ENCODE measurements around the gene IRF8. TPM values are rescaled to one million over a fixed set of nuclear protein-coding genes. Genes with fewer than 3 reads are reported as not detected.
"Not testable (repeated sequence)": the region's sequence is repeated elsewhere in the genome, so short reads cannot be mapped to it uniquely, and the experiment has no call there.

The IRF8 gene
- total RNA-seq, 1 experiment from 2014 or later = 0.21 TPM

GRCh38 chr16:85894266-85894665 is 4.7 kb upstream of the IRF8 start:
- Histone ChIP-seq H3K27me3 (ENCODE audit: control insufficient read depth, insufficient read depth, low read length) (peaks cover 25% of the 10 kb centered on the region), H3K4me3 (ENCODE audit: insufficient read depth, low read depth, low read length) (no peak overlapping the region), H3K36me3 (replicated peaks; ENCODE audit: control insufficient read depth, insufficient read depth, low read length) (no peaks in the 10 kb centered on the region)
- DNase-seq = peak; percentile 57

GRCh38 chr16:85897382-85897781 is 1.6 kb upstream of the IRF8 start:
- Histone ChIP-seq H3K36me3 (replicated peaks; ENCODE audit: control insufficient read depth, insufficient read depth, low read length) (no peaks in the 10 kb centered on the region), H3K27me3 (ENCODE audit: control insufficient read depth, insufficient read depth, low read length) (peaks cover 32% of the 10 kb centered on the region), H3K4me3 (ENCODE audit: insufficient read depth, low read depth, low read length) (no peak overlapping the region)
- no peak for DNase-seq

GRCh38 chr16:85899444-85899843 is 482 bp downstream of the IRF8 start:
- no peaks in the 10 kb centered on the region for H3K36me3 ChIP-seq (replicated peaks; ENCODE audit: control insufficient read depth, insufficient read depth, low read length)
- DNase-seq = peak; percentile 45
- peak overlapping the region; percentile 59; the same call in 1 of the 2 replicates for H3K4me3 ChIP-seq (ENCODE audit: insufficient read depth, low read depth, low read length)
- peaks cover 32% of the 10 kb centered on the region for H3K27me3 ChIP-seq (ENCODE audit: control insufficient read depth, insufficient read depth, low read length)

- no peak overlapping the region for H3K4me3 ChIP-seq (ENCODE audit: insufficient read depth, low read depth, low read length)
- H3K27me3 ChIP-seq (ENCODE audit: control insufficient read depth, insufficient read depth, low read length) = peaks cover 32% of the 10 kb centered on the region
- peak; percentile 47 for DNase-seq
- no peaks in the 10 kb centered on the region for H3K36me3 ChIP-seq (replicated peaks; ENCODE audit: control insufficient read depth, insufficient read depth, low read length)
Measured at GRCh38 chr16:85900027-85900792, 1.2 kb downstream of the IRF8 start.

- Histone ChIP-seq H3K4me3 (ENCODE audit: insufficient read depth, low read depth, low read length) (no peak overlapping the region), H3K36me3 (replicated peaks; ENCODE audit: control insufficient read depth, insufficient read depth, low read length) (no peaks in the 10 kb centered on the region), H3K27me3 (ENCODE audit: control insufficient read depth, insufficient read depth, low read length) (peaks cover 29% of the 10 kb centered on the region)
- no peak for DNase-seq
Measured at GRCh38 chr16:85901110-85901509, 2.1 kb downstream of the IRF8 start.

- Histone ChIP-seq H3K27me3 (ENCODE audit: control insufficient read depth, insufficient read depth, low read length) (peaks cover 29% of the 10 kb centered on the region), H3K36me3 (replicated peaks; ENCODE audit: control insufficient read depth, insufficient read depth, low read length) (no peaks in the 10 kb centered on the region), H3K4me3 (ENCODE audit: insufficient read depth, low read depth, low read length) (no peak overlapping the region)
- peak; percentile 16 for DNase-seq
Measured at GRCh38 chr16:85901773-85902365, 2.9 kb downstream of the IRF8 start.

- Histone ChIP-seq H3K4me3 (ENCODE audit: insufficient read depth, low read depth, low read length) (no peak overlapping the region), H3K27me3 (ENCODE audit: control insufficient read depth, insufficient read depth, low read length) (peaks cover 24% of the 10 kb centered on the region)
- peak; percentile 65 for DNase-seq
Measured at GRCh38 chr16:85902366-85903155, 3.6 kb downstream of the IRF8 start.

GRCh38 chr16:85903559-85903958 is 4.6 kb downstream of the IRF8 start:
- DNase-seq = no peak
- Histone ChIP-seq H3K4me3 (ENCODE audit: insufficient read depth, low read depth, low read length) (no peak overlapping the region), H3K36me3 (replicated peaks; ENCODE audit: control insufficient read depth, insufficient read depth, low read length) (no peaks in the 10 kb centered on the region), H3K27me3 (ENCODE audit: control insufficient read depth, insufficient read depth, low read length) (peaks cover 15% of the 10 kb centered on the region)

More at GRCh38 chr16:85902366-85903155, 3.6 kb downstream of the IRF8 start:
- H3K36me3 ChIP-seq (replicated peaks; ENCODE audit: control insufficient read depth, insufficient read depth, low read length) = no peaks in the 10 kb centered on the region

- no peaks in the 10 kb centered on the region for H3K36me3 ChIP-seq (replicated peaks; ENCODE audit: control insufficient read depth, insufficient read depth, low read length)
- DNase-seq = peak; percentile 26
Measured at GRCh38 chr16:85905110-85906095, 6.4 kb downstream of the IRF8 start.

GRCh38 chr16:85906349-85906748 is 7.4 kb downstream of the IRF8 start:
- no peaks in the 10 kb centered on the region for H3K36me3 ChIP-seq (replicated peaks; ENCODE audit: control insufficient read depth, insufficient read depth, low read length)

More at GRCh38 chr16:85905110-85906095, 6.4 kb downstream of the IRF8 start:
- Histone ChIP-seq H3K4me3 (ENCODE audit: insufficient read depth, low read depth, low read length) (no peak overlapping the region), H3K27me3 (ENCODE audit: control insufficient read depth, insufficient read depth, low read length) (no peaks in the 10 kb centered on the region; the same call in 1 of the 2 replicates)

GRCh38 chr16:85907231-85907630 is 8.3 kb downstream of the IRF8 start:
- not testable (repeated sequence) for H3K27me3 ChIP-seq (ENCODE audit: control insufficient read depth, insufficient read depth, low read length); H3K36me3 ChIP-seq (replicated peaks; ENCODE audit: control insufficient read depth, insufficient read depth, low read length); H3K4me3 ChIP-seq (ENCODE audit: insufficient read depth, low read depth, low read length)
- peak; percentile 11 for DNase-seq

More at GRCh38 chr16:85906349-85906748, 7.4 kb downstream of the IRF8 start:
- peak; percentile 28 for DNase-seq
- Histone ChIP-seq H3K4me3 (ENCODE audit: insufficient read depth, low read depth, low read length) (no peak overlapping the region), H3K27me3 (ENCODE audit: control insufficient read depth, insufficient read depth, low read length) (no peaks in the 10 kb centered on the region)

GRCh38 chr16:85908444-85908843 is 9.5 kb downstream of the IRF8 start:
- DNase-seq = peak; percentile 27
- Histone ChIP-seq H3K4me3 (ENCODE audit: insufficient read depth, low read depth, low read length) (no peak overlapping the region), H3K27me3 (ENCODE audit: control insufficient read depth, insufficient read depth, low read length) (no peaks in the 10 kb centered on the region), H3K36me3 (replicated peaks; ENCODE audit: control insufficient read depth, insufficient read depth, low read length) (no peaks in the 10 kb centered on the region)

- Histone ChIP-seq H3K27me3 (ENCODE audit: control insufficient read depth, insufficient read depth, low read length) (no peaks in the 10 kb centered on the region), H3K36me3 (replicated peaks; ENCODE audit: control insufficient read depth, insufficient read depth, low read length) (no peaks in the 10 kb centered on the region), H3K4me3 (ENCODE audit: insufficient read depth, low read depth, low read length) (no peak overlapping the region)
- DNase-seq = no peak
Measured at GRCh38 chr16:85908889-85909589, 10.1 kb downstream of the IRF8 start.
